ENCODE results near the gene MEN1.

MEN1 gene

DNA sequence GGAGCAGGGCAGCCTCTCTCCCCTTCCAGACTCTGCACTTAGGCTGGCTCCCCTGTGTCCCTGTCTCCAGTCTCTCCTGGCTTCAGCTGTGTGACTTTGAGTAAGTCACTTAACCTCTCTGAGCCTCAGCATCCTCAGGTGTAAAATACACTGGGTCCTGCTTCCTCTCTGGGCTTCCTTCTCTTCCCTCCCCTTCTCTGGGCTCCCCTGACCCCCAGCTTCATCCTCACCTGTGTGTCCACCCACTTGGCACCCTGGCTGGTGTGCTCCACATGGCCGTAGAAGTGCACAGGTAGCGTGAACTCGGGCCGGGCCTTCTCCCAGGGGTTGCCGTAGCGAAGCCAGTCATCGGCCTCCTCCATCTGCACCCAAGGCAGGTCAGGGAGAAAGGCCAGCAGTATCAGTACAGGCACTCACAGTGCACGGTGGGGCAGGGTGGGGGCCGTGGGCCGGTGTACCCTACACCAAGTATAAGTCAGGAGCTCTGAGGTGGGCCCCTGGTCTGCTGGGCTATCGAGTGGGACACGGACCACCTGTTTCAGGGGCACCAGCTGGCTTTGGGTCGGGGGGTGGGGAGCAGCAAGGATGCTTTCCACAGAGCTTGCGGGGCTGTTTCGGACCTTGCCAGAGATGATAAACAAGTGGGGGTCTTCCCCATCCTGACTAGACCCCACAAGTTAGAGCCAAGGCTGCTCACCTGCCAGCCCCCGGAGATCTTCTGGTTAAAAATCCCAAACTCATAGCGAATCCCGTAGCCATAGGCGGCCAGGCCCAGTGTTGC lies 52.6 kb downstream of the MEN1 start:
- Histone ChIP-seq H3K4me3 (ENCODE audit: low read length in 2 of 2) (no peak overlapping the region), H3K27me3 (ENCODE audit: control insufficient read depth in 1 of 2, insufficient read depth in 2 of 2, low read length in 2 of 2) (no peaks in the 10 kb centered on the region), H3K9ac (ENCODE audit: low read length in 2 of 2) (no peak overlapping the region), H3K9me3 (ENCODE audit: control insufficient read depth in 2 of 2, low read length in 2 of 2) (no peaks in the 10 kb centered on the region), H3K36me3 (ENCODE audit: control insufficient read depth in 2 of 2, insufficient read depth in 2 of 2, low read length in 2 of 2) (peaks cover 3 to 9% of the 10 kb centered on the region in 2 donors), H3K27ac (ENCODE audit: low read length) (no peak overlapping the region), H3K4me1 (ENCODE audit: control insufficient read depth, insufficient read depth, low read length) (peaks cover 42% of the 10 kb centered on the region)

DNA sequence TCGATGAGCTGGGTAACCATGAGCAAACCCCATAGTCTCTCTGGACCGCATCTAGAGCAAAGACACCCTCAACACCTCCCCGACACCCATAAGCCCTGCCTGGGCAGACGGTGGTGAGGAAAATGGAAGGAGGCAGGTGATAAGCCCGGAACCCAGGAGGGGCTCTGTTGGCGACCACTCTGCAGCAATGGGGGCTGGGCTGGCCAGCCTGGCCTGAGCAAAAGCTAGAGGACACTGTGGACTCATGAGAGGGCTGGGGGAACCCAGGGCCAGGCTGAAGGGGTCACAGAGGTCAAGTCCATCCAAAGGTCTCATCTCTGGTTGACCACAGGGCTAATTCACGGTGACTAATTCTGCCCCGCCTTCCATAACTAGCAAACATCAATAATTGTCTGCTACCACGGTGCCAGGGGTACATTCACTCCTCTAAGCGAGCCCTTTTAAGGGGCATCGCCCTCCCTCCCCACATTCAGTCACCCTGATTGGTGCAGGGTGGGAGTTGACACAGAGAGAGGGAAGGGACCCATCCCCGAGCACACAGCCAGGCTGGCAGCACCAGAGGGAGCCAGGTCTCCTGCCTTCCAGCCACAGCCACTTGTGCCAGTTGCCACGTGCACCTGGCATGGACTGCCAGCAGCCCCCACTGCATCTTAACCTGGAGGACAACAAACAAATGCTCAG lies 54.5 kb downstream of the MEN1 start:
- Histone ChIP-seq H3K27me3 (ENCODE audit: control insufficient read depth in 1 of 2, insufficient read depth in 2 of 2, low read length in 2 of 2) (no peaks in the 10 kb centered on the region), H3K4me3 (ENCODE audit: low read length in 2 of 2) (no peak overlapping the region), H3K27ac (ENCODE audit: low read length) (no peak overlapping the region), H3K36me3 (ENCODE audit: control insufficient read depth in 2 of 2, insufficient read depth in 2 of 2, low read length in 2 of 2) (peaks cover 7 to 24% of the 10 kb centered on the region in 2 donors), H3K4me1 (ENCODE audit: control insufficient read depth, insufficient read depth, low read length) (peaks cover 27% of the 10 kb centered on the region), H3K9me3 (ENCODE audit: control insufficient read depth in 2 of 2, low read length in 2 of 2) (no peaks in the 10 kb centered on the region), H3K9ac (ENCODE audit: low read length in 2 of 2) (no peak overlapping the region)

DNA sequence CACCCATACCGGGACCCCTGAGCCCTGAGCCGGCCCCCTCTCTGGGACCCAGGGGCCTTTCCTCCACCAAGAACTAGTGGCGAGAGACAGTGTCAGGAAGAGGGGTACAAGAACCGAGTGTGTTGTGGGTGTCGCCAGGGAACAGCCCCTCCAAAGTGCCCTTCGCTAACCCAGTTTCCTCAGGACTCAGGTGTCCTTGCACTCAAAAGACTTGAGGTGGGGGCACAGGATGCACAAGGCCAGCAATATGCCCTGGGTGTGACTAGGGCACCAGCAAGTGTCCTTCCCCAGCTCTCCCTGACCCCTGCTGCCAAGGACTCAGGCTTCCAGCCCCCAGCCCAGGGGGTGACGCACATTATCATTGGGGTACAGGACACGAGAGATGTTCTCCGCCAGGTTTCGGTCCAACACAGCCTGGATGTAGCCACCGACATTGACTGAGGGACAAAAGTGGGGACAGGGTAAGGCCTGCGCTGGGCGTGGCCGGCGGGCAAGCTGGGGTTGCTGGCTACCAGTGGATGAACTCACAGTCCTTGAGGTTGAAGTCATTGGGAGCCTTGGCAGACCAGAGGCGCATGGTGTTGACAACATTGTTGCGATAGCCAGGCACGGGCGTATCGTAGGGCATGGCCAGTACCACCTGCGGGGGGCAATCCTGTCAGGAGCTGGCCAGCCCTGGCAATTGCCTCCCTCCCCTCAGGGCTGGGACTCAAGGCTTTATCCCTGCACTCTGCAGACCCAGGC lies 55.3 kb downstream of the MEN1 start:
- H3K36me3 ChIP-seq (ENCODE audit: control insufficient read depth in 2 of 2, insufficient read depth in 2 of 2, low read length in 2 of 2), result peaks cover 11 to 28% of the 10 kb centered on the region in 2 donors
- H3K27me3 ChIP-seq (ENCODE audit: control insufficient read depth in 1 of 2, insufficient read depth in 2 of 2, low read length in 2 of 2), result no peaks in the 10 kb centered on the region
- no peak overlapping the region for H3K9ac ChIP-seq (ENCODE audit: low read length in 2 of 2)
- no peak overlapping the region for H3K27ac ChIP-seq (ENCODE audit: low read length)
- H3K9me3 ChIP-seq (ENCODE audit: control insufficient read depth in 2 of 2, low read length in 2 of 2), result no peaks in the 10 kb centered on the region
- H3K4me3 ChIP-seq (ENCODE audit: low read length in 2 of 2), result no peak overlapping the region
- peaks cover 19% of the 10 kb centered on the region for H3K4me1 ChIP-seq (ENCODE audit: control insufficient read depth, insufficient read depth, low read length)

DNA sequence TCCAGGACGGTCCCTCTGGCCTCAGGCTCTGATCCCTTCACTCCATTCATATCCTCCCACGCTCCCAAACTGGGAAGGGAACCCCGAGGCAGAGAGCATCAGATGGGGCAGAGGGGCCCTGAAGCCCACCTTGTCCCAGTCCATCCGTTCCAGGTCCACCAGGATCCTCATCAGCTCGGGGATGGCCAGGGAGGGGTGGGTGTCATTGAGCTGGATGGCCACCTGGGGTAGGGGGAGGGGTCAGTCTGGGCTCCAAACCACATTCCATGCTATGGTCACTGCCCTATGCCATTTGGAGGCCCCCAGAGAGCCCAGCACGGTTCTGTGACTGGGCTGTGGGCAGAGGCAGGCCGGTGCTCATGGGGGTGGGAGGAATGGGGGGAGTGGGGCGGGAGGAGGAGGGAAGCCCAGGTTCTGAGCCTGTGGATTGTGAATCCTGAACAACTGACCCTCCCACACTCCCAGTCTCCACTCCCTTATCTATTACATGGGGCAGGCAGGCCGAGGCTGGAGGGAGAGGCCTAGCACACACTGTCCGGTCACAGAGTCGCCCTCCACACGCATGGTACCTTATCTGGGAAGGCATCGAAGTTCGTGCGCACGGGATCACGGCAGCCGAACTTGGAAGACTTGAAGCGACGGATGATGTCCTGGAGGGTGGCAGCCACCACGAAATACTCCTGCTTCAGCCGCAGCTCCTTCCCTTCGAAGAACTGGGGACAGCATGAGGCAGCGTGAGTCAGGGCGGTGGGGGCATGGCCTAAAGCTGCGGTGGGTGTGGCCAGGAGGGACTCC lies 56.0 kb downstream of the MEN1 start:
- Histone ChIP-seq H3K4me1 (ENCODE audit: control insufficient read depth, insufficient read depth, low read length) (peaks cover 12% of the 10 kb centered on the region), H3K36me3 (ENCODE audit: control insufficient read depth in 2 of 2, insufficient read depth in 2 of 2, low read length in 2 of 2) (peaks cover 11 to 28% of the 10 kb centered on the region in 2 donors), H3K9me3 (ENCODE audit: control insufficient read depth in 2 of 2, low read length in 2 of 2) (no peaks in the 10 kb centered on the region), H3K27ac (ENCODE audit: low read length) (no peak overlapping the region), H3K9ac (ENCODE audit: low read length in 2 of 2) (no peak overlapping the region), H3K27me3 (ENCODE audit: control insufficient read depth in 1 of 2, insufficient read depth in 2 of 2, low read length in 2 of 2) (no peaks in the 10 kb centered on the region), H3K4me3 (ENCODE audit: low read length in 2 of 2) (no peak overlapping the region)

Measured in stomach smooth muscle (tissue), 2 donors.